AML-193 (cell line): ENCODE results near the gene SCD5.

Experiments
- DNase-seq, 2 experiments: peaks; one replicate each; lab custom pipeline; 2025; lab: John Stamatoyannopoulos, UW

The SCD5 gene

DNA sequence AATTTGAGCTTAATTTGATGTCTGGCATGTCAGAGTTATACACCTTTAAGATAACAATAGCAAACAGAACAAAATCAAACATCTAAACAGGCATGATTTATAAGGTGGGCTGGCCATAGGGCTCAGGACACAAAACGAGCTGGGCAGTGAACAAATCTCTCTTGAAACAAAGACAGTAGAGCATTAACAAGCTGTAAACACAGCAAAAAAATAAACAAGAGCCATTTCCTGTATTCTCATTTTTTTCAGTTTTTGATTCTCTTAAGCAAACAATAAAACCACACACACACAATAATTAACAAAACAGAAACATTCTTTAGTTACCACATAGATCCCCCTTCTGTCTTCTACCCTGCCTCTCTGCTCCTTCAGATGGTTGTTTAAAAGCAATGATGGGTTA is 168.5 kb downstream of the SCD5 start:
- DNase-seq, result no peak

DNA sequence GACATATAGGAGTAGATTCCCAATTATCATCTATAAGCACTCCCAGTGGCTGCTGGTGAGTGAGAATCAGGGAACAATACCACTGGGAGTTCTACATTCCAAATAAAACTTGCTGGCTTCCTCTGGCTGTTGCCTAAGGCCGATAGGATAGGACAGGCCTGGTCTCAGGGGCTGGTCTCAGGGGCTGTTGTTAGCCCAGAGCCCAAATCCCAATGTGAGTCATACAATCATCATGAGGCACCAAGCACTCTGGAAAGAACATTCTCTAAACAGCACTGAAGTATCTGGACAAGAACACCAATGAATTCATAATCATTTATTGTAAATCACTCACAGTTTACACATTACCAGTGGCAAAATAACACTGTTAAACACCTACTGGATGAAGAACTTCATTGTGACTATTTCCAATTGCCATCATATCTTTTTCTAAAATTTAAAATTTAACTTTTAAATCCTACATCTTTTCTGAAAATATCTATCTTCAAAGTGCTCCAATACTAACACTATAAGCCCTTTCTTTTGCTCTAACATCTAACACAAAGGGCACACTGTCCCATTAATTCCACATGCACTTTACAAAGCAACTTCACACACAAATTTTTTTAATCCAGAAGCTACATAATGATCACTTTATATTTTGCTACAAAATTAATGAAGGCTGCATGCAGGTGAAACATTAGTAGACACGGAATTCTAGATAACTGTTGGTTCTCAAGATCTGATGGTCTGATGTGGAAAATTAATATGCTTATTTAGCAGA is 169.2 kb downstream of the SCD5 start:
- no peak for DNase-seq

DNA sequence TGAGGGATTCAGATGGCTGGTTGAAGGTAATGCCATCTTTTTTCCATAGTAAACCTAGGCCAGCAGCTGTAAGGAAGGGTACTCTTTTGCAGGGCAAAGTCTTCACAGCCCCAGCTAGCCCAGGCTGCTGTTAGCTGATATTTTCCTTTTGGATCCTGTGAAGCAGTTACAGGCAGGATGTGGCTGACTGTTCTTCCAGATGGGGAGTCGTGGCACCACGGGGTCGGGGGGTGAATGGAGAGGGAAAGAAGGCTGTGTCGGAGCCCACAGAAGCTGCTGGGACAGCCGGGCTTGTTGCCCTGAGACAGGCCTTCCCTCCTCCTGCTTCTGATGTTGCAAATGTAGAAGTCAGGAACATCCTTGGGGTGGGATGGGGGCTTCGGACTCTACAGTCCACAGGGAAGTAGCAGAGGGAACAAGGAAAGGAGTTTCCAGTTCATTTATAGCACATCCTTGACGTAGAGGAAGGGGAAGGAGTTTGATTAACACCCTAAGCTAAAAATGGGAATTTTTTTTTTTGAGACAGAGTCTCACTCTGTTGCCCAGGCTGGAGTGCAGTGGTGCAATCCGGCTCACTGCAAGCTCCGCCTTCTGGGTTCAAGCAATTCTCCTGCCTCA is 172.2 kb downstream of the SCD5 start:
- DNase-seq, result no peak

DNA sequence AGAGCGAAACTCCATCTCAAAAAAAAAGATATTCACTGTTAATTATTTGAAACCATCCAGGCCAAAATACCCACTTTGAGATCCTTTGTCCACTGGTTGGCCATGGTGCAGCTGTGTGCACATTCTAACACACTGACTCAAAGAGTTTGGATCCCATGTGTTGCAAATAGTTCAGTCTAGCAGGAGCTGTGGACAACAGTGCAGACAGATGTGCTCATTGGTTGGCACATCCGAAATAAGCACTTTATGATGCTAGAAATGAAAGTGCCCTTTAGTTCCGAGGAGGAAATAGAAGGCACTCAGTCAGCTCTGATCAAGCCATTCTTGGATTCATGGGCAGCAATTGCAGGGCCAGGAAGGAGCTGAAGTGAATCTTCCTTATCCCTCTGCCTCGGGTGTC is 173.8 kb downstream of the SCD5 start:
- no peak for DNase-seq

DNA sequence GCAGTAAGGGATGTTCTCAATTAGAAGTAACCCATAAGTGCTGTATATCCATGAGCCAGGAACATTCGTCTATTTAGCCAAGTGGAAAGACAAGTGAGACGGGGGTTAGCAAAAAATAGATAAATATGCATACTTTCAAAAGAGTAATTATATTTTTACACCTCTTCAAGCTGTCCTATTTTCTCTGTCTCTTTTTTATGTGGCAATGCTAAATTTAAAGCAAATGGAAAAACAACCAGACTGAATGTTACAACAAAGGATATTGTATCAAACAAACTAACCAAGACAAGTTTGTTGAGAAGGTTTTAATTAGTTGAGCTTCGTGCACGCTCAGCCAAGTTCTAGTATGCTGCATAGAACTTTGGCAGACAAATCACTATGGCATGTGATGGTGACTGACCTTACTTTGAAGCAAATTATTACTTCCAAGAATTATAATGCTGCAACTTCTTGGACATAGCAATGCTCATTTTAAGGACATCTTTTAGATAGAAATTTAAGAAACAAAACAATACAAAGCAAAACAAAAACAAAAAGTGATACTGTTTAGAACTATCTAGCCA is 175.4 kb downstream of the SCD5 start:
- DNase-seq, result no peak

DNA sequence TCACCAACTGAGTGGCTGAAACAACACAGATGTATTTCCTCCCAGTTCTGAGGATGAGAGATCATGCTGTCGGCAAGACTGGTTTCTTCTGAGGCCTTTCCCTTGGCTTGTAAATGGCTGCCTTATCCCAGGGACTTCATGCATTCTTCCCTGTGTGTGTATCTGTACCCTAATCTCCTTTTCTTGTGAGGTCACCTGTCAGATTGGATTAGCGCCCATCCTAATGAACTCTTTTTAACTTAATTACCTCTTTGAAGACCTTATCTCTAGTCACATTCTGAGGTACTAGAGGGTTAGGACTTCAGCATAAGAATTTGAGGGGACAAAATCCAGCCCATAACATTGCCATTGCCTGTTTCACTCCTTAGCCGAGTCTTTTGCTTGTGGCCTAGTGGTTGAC is 177.3 kb downstream of the SCD5 start:
- DNase-seq, result no peak

DNA sequence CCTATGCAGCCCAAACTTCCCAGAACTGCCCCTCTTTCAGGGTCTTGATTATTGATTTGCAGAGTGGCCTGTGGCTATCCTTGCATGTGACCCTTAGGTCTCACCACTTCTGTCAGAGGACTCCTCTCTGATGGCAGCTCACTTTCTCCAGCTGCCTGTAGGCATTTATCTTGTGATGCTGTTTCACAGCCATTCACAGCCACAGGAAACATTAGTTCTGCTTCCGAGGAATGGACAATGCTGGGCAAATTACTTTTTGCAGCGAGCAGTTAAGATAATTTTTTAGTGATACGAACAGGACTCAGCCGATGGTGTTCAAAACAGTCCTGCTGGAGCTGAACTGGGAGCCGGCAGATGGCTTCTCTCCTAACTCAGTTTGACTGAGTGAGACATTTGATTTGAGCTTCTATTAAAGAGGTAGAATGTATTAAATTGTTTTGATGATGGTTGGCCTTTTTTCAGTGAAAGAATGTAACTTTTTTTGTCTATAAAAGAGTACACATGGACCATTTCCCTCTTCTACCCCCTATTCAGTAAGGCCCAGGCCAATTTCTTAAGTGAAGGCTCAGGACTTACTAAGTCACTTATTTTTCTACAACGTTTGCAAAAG is 178.4 kb downstream of the SCD5 start:
- no peak for DNase-seq

DNA sequence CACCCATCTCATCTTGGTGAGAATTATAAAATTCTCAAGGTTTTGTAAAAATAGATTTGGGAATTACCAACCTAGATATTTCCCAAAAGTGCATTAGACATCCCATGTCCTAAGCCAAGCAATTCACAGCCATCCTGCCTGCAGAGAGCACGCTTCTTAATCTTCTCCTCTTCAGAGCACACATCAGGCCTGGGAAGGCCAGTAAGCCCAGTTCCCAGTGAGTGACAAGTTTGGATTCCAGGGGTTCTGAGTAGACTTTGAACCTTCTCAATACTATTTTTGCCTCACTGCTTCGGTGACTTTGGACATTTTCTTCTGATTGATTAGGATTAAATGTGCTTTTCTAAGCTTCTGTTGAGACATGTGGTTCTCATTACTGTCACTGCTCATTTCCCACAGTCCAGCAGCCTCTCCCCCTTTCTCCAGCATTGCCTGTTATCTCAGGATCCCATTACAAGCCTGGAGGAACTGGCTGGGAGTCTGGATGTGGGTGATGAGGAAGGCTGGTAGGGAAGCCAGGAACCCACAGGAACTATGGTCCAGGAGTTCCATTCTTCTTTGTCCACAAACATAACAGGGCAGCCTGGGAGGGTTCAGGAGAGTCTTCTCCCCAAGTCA is 180.4 kb downstream of the SCD5 start:
- no peak for DNase-seq

DNA sequence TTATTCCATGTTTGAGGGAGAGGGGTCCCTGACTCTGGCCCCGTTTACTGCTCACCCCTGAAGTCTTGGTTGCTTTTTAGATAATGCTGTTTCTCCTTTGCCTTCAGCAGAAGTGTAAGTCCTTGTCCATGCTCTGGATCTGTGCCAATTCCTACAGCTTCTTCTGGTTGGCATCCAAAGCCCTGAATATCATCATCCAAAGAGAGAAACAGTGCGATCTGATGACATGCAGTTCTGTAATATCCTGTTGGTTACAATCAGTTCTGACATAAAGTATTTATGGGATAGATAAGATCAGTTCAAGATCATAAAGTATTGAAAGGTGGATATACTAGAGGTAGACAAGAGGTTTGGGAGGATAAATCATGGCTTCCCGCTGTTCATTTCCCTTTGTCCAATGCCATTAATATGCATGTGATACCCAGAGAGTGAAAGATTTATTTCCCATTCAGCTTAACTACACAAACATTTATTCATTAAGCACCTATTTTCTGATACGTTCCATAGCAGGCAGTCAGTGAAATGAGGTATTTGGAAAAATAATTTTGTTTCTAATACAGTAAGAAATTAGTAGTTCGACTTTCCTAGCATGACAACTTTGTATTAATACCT is 183.7 kb downstream of the SCD5 start:
- no peak for DNase-seq

DNA sequence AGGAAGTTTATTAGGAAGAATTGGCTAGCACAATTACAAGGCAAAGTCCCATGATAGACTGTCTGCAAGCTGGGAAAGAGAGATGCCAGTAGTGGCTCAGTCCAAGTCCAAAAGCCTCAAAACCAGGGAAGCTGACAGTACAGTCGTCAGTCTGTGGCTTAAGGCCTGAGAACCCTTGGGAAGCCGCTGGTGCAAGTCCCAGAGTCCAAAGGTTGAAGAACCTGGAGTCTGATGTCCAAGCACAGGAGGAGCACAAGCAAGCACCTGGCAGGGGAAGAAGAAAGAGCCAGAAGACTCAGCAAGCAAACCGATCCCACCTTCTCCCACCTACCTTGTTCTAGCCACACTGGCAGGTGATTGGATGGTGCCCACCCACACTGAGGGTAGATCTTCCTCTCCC is 185.5 kb downstream of the SCD5 start:
- DNase-seq, result no peak

DNA sequence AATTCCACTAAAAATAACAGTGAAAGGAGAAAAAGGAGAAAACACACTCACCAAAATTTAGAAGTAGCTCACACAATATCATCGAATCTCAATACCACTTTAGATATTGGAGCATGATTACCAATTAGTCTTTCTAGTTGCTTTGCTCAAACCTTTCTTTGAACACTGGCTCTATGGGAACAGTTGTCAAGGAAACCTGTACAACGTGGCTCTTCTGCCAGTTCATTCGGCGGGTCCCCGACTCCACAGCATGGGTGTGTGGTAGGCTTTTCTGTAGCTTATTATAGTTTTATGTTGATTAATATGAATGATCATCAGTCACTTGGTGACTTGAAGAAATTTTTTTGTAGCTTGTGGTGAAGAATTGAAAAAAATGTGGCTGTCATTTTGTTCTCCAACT is 186.6 kb downstream of the SCD5 start:
- DNase-seq, result no peak

DNA sequence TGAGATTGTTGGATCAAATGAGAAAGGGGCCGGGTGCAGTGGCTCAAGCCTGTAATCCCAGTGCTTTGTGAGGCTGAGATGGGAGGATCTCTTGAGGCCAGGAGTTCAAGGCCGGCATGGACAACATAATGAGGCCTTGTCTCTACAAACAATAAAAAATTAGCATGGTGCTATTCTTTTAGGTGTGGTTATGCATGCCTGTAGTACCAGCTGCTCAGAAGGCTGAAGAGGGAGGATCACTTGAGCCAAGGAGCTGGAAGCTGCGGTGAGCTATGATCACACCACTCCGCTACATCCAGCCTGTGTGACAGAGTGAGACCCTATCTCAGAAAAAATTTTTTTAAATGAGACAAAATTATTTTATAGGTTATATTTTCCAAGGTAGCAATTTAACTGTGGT is 187.1 kb downstream of the SCD5 start:
- DNase-seq, result no peak

DNA sequence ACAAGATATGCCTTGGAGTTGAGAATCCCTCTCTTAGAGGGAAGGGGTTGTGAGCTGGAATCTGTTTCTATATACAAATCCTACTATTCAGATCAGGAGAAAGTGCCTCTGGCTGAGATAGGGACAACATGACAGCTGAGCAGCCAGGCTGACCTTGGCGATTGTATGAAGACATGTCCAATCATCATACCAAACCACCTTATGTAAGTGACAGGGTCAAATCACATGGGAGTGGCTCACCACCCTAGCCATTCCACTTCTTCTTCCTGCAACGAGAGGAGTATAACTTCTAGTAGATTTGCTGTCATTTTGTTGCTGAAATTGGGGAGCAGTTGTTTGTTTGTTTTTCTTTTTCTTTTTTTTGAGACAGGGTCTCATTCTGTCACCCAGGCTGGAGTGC is 188.6 kb downstream of the SCD5 start:
- no peak for DNase-seq

DNA sequence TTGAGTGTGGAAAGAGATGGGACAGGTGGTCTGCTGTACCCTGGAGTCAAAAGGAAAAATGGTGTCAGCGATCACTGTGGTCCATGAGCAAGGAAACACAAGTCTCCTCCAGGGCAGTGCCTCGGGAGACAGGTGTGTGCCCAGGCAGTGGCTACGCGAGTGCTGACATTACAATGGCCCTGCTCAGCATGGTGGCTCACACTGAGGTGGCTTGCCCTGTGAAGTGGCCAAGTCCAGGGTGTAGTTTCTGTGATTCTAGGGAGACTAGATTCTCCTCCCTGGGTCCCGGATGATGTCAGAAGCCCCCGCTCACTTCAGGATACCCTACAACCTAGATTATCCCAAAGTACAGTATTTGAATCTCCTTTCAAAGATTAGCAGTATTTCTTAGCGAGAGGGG is 192.0 kb downstream of the SCD5 start:
- no peak for DNase-seq

DNA sequence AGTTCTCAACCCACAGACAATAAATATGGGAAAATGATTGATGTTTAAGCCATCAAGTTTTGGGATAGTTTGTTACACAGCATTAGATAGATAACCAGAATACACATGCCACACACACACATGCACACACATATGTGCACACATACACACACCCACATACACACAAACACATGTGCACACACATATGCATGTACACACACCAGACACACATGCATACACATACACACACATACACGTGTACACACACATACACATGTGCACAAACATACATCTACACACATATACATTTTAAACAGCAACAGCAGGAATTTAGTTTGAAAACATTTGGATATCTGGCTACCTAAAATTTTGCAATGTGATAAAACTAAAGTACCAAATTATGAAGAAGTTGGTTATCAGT is 194.1 kb downstream of the SCD5 start:
- DNase-seq, result no peak

DNA sequence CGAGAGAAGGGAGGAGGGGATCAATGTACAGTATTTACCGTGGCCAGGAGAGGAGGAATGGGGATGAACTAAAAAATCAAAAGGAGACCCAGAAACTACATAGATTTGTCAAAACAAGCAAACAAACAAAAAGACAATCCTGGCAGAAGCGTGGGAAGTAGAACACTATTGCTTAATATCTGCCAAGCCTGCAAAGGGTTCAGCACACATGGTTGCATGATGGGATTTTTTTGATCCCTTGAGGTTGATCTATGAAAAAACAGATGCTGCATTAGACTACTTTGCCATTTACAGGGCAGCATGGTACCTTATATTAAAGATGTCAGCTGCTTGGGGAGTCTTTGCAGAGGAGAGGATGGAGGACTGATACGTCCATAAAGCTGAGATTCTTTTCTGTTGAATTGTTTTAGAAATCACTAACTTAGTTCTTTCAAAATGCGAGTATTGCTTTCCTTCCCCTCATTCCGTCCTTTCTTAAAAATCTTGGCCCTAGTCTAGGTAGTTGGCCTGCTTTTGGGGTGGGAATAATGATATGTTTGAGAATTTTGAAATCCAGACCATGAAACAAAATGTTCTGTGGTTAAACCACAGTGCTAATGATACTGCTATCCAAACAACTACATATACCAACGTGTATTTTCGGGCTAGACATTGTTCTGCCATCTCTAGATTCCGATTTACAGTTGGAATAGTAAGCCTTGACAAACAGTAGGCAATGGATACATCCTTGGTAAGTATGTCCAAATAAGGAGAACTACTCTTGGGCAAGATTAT is 197.2 kb downstream of the SCD5 start:
- no peak for DNase-seq

DNA sequence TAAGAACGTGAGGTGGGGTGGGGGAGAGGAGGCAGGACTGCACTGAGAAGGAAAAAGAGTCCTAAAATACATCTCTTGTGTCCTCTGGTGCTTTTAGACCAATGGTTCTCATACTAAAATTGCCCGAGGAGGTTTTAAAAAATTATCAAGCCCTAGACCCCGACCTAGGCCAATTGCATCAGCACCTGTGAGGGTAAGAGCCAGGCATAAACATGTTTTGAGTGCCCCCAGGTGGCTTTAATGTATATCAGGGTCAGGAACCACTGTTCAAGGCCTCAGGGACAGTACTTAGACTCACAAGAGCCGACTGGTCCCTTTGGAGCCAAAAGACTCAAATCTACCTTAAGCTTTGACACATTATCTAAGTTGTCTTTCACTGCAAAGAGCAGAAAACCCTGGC is 199.3 kb downstream of the SCD5 start:
- DNase-seq, result no peak

DNA sequence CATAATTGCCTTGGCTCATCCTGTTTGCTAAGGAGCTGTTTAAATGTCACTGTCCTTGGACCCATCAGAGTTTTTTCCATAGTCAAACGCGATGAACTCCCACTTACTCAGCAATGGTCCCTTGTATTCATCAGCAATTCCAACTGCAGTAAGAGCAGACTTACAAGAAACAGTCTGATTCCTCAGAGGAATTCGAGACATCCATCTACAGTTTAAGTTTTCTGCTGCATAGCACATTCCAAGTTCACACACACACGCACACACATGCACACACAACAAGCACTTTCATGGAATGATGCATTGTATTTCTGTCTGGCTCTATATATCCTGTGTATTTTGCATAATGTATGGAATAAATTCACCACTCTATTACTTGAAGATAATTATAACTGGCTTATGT is 204.1 kb downstream of the SCD5 start:
- no peak for DNase-seq

DNA sequence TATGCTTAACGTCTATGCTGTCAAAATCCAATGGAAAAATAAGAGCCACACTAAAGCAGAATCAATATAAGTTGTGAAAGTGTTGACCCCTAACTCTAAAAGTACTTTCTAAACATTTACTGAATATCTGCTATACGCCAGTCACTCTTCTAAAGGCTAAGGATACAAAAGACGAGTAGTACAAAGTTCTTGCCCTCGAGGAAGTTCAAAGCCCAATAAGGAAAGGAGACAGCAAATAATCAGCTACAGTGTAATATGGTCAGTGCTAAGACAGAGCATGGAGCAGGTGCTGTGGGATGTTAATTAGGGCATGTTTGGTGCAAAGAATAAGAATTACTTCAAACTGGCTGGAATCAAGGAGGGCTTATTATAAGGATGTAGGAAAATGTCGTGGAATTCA is 205.2 kb downstream of the SCD5 start:
- DNase-seq, result no peak

DNA sequence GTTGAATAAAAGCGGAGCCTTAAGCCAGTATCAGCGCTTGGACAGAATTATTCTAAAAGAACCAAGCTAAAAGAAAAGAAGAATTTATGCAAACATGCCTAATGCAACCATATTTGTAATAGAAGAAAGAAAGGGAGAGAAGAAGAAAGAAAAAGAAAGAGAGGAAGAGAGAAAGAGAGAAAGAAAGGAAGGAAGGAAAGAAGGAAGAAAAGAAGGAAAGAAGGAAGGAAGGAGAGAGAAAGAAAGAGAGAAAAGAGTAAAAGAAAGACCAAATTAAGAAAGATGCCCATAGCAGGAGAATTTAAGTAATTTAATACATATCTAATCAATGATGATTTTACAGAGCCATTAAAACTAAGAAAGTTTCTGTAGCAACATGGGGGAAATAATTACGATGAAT is 206.0 kb downstream of the SCD5 start:
- DNase-seq, result no peak

DNA sequence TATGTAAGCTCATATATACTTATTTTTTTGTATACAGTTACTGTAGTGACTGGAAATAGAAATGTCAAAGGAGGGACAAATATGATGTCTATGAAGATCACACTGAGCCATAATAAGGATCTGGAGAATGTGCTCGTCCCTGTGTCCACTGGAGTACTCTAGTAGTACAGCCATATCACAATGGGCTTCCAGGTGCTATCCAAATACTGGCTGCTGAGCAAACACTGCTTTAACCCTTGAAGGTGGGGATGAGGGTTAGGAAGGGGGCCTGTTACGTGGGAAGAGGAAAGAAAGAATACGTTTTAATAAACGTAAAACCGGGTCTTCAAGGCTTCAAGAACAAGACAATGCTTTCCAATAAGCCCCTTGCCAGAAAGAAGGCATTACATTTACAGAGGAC is 207.0 kb downstream of the SCD5 start:
- DNase-seq, result no peak

DNA sequence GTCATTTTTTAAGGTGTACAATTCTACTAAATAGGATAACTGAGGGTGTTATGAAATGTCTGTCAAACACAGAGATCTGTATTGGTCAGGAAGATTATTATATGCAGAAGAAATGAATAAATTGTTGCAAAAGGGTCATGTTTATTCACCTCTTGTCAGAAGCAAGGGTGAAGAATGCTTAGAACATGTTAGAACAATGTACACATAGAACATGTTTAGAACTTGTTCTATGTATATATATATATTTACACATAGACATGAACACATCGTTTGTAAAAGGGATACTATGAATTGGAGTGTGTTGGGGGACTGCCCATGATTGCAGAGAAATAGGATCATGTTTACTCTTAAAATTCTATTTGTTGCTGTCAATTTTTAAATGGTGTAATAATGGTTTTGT is 208.8 kb downstream of the SCD5 start:
- DNase-seq, result no peak
